PC-9 (cell line): Measurements from ENCODE around the gene COL5A1. TPM values are rescaled to one million over a fixed set of nuclear protein-coding genes. Genes with fewer than 3 reads are reported as not detected.

ENCODE experiments used
- BruUV-seq: library from RNA; stranded (reverse); fragments of 400-500 nt; replicated peaks from 2 replicates; lab custom pipeline; 2021; lab: Mats Ljungman, UMichigan
- CTCF ChIA-PET: fragments of 300-600 bp; sonication (Branson Sonifier 250); formaldehyde crosslinking; loops from one replicate; lab custom pipeline; 2022; ENCODE audit warnings: antibody characterized with exemption; lab: Charles Lee
- POLR2A ChIA-PET: fragments of 300-600 bp; sonication (Branson Sonifier 250); formaldehyde crosslinking; loops from one replicate; lab custom pipeline; 2022; ENCODE audit warnings: antibody characterized with exemption; ENCODE audit not compliant: unreplicated experiment; lab: Charles Lee
- DNase-seq, 2 experiments: peaks; one replicate each; pipeline versions ENCODE4 v3.0.0 to v3.0.0-alpha.2; 2015 to 2022; ENCODE audit warnings: mixed read lengths in 1 of 2
- H2AFZ ChIP-seq: fragments of 200-600 bp; sonication (generic); 2 replicates; pipeline ENCODE4 v1.8.1; 2017; ENCODE audit warnings: antibody characterized with exemption
- H3F3A ChIP-seq: fragments of 200-600 bp; sonication (generic); 2 replicates; pipeline ENCODE4 v1.8.1; 2017; ENCODE audit warnings: antibody characterized with exemption, mild to moderate bottlenecking, low read depth; ENCODE audit not compliant: insufficient read depth
- H3K27ac ChIP-seq: fragments of 200-600 bp; sonication (generic); 2 replicates; pipeline ENCODE4 v1.6.1; 2016; ENCODE audit warnings: mixed run types
- H3K27me3 ChIP-seq: fragments of 200-600 bp; sonication (generic); 2 replicates; pipeline ENCODE4 v1.6.1; 2016; ENCODE audit warnings: low read depth, mixed run types; ENCODE audit not compliant: insufficient read depth
- H3K36me3 ChIP-seq: fragments of 200-600 bp; sonication (generic); 2 replicates; pipeline ENCODE4 v1.6.1; 2016; ENCODE audit warnings: low read depth, mixed run types
- H3K4me1 ChIP-seq: fragments of 200-600 bp; sonication (generic); replicated peaks from 2 replicates; pipeline ENCODE4 v1.6.1; 2016; ENCODE audit warnings: mixed run types; ENCODE audit not compliant: insufficient read depth
- H3K4me2 ChIP-seq: fragments of 200-600 bp; sonication (generic); 2 replicates; pipeline ENCODE4 v1.6.1; 2017; ENCODE audit warnings: mixed run types
- H3K4me3 ChIP-seq: fragments of 200-600 bp; sonication (generic); 2 replicates; pipeline ENCODE4 v1.6.1; 2016; ENCODE audit warnings: mixed run types
- H3K79me2 ChIP-seq: fragments of 200-600 bp; sonication (generic); 2 replicates; pipeline ENCODE4 v1.6.1; 2017; ENCODE audit warnings: low read depth, mixed run types
- H3K9me2 ChIP-seq: fragments of 200-600 bp; sonication (generic); 2 replicates; pipeline ENCODE4 v1.8.1; 2017; ENCODE audit warnings: mild to moderate bottlenecking; ENCODE audit not compliant: insufficient read depth
- H3K9me3 ChIP-seq: fragments of 200-600 bp; sonication (generic); 2 replicates; pipeline ENCODE4 v1.8.1; 2016; ENCODE audit warnings: low read depth; ENCODE audit not compliant: insufficient read depth
- H4K20me1 ChIP-seq: fragments of 200-600 bp; sonication (generic); 2 replicates; pipeline ENCODE4 v1.8.1; 2017; ENCODE audit not compliant: insufficient read depth
- EZH2 ChIP-seq: fragments of 200-600 bp; sonication (generic); IDR thresholded peaks from 2 replicates; pipeline ENCODE4 v1.8.0; 2017; ENCODE audit warnings: antibody characterized with exemption, low read depth
- intact Hi-C: fragments of 100-400 bp; cut with micrococcal nuclease; formaldehyde crosslinking; loops from one replicate; pipeline ENCODE4 v1.10.0; 2022; ENCODE audit not compliant: unreplicated experiment
- total RNA-seq: library from RNA; stranded (reverse); gene quantifications from 2 replicates; pipeline ENCODE4 v1.2.3, GENCODE V29; 2021
- TF ChIP-seq, protein P1 (sequence below): fragments of 200-600 bp; sonication (generic); conservative IDR thresholded peaks from 2 replicates; pipeline ENCODE4 v1.6.1; 2017; ENCODE audit warnings: mixed run types, antibody characterized with exemption, mild to moderate bottlenecking, moderate library complexity

Gene COL5A1
- total RNA-seq, 1 experiment from 2014 or later, result 15.2 TPM

- TF ChIP-seq EZH2, result no peak
- TF ChIP-seq, protein P1, sequence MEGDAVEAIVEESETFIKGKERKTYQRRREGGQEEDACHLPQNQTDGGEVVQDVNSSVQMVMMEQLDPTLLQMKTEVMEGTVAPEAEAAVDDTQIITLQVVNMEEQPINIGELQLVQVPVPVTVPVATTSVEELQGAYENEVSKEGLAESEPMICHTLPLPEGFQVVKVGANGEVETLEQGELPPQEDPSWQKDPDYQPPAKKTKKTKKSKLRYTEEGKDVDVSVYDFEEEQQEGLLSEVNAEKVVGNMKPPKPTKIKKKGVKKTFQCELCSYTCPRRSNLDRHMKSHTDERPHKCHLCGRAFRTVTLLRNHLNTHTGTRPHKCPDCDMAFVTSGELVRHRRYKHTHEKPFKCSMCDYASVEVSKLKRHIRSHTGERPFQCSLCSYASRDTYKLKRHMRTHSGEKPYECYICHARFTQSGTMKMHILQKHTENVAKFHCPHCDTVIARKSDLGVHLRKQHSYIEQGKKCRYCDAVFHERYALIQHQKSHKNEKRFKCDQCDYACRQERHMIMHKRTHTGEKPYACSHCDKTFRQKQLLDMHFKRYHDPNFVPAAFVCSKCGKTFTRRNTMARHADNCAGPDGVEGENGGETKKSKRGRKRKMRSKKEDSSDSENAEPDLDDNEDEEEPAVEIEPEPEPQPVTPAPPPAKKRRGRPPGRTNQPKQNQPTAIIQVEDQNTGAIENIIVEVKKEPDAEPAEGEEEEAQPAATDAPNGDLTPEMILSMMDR, result no peak
- Histone ChIP-seq H3K4me3 (no peak overlapping the region), H4K20me1 (no peaks in the 10 kb centered on the region; the same call in 1 of the 2 replicates), H3K27ac (no peak overlapping the region), H3K4me1 (no peaks in the 10 kb centered on the region), H3K27me3 (peaks cover 96% of the 10 kb centered on the region), H2AFZ (no peak overlapping the region), H3K79me2 (no peaks in the 10 kb centered on the region), H3F3A (no peaks in the 10 kb centered on the region), H3K9me3 (no peaks in the 10 kb centered on the region), H3K36me3 (no peaks in the 10 kb centered on the region), H3K9me2 (no peaks in the 10 kb centered on the region), H3K4me2 (no peak overlapping the region)
- intact Hi-C loops, result no loop called here
- BruUV-seq, result no TSS peak
- DNase-seq, result no peak
- ChIA-PET POLR2A (no interaction called here), CTCF (no interaction called here)
Observed at GRCh38 chr9:134887686-134888602, 246.3 kb downstream of the COL5A1 start.

- TF ChIP-seq, protein P1, result no peak
- TF ChIP-seq EZH2, result peak; percentile 71; the same call in 1 of the 2 replicates
- H3K9me2 ChIP-seq, result no peaks in the 10 kb centered on the region
- H3K9me3 ChIP-seq, result no peaks in the 10 kb centered on the region
- POLR2A ChIA-PET, result no interaction called here
- peaks cover 97% of the 10 kb centered on the region for H3K27me3 ChIP-seq
- H3K27ac ChIP-seq, result no peak overlapping the region
- DNase-seq, result no peak
- no peaks in the 10 kb centered on the region for H3K79me2 ChIP-seq
- H3K4me3 ChIP-seq, result no peak overlapping the region
- BruUV-seq, result no TSS peak
- no peak overlapping the region for H2AFZ ChIP-seq
- CTCF ChIA-PET, result no interaction called here
- H3K4me2 ChIP-seq, result no peak overlapping the region
- intact Hi-C loops, result no loop called here
- no peaks in the 10 kb centered on the region for H3K36me3 ChIP-seq
- no peaks in the 10 kb centered on the region for H3K4me1 ChIP-seq
- no peaks in the 10 kb centered on the region for H3F3A ChIP-seq
- H4K20me1 ChIP-seq, result no peaks in the 10 kb centered on the region; the same call in 1 of the 2 replicates
Observed at GRCh38 chr9:134888603-134889190, 247.1 kb downstream of the COL5A1 start.

GRCh38 chr9:134889386-134890154, 248.0 kb downstream of the COL5A1 start:
- Histone ChIP-seq H3K4me3 (no peak overlapping the region), H3K27me3 (peaks cover 97% of the 10 kb centered on the region), H3F3A (no peaks in the 10 kb centered on the region), H4K20me1 (no peaks in the 10 kb centered on the region; the same call in 1 of the 2 replicates), H3K9me3 (no peaks in the 10 kb centered on the region), H3K27ac (no peak overlapping the region), H3K79me2 (no peaks in the 10 kb centered on the region), H3K36me3 (no peaks in the 10 kb centered on the region), H3K4me1 (no peaks in the 10 kb centered on the region), H3K4me2 (no peak overlapping the region), H3K9me2 (no peaks in the 10 kb centered on the region), H2AFZ (no peak overlapping the region)
- intact Hi-C loops, result no loop called here
- ChIA-PET POLR2A (no interaction called here), CTCF (interaction anchor here (0.6 kb wide), 1 partner anchor 528 kb away, joined by 3 read pairs; no protein-coding TSS in a partner anchor)
- TF ChIP-seq EZH2, result no peak
- TF ChIP-seq, protein P1, result no peak
- DNase-seq, result no peak
- BruUV-seq, result no TSS peak
